ENCODE data around the gene MGRN1. TPM values are rescaled to one million over a fixed set of nuclear protein-coding genes. Genes with fewer than 3 reads are reported as not detected.
A peak's percentile ranks its signal among the peaks of the same experiment; 100 is the strongest.

Gene MGRN1
- total and polyA plus RNA-seq, 2 of the 13 experiments (the other 11 are each of a cell fraction or from before 2014, with no cell fraction given), result 11.9 to 12.6 TPM

DNA sequence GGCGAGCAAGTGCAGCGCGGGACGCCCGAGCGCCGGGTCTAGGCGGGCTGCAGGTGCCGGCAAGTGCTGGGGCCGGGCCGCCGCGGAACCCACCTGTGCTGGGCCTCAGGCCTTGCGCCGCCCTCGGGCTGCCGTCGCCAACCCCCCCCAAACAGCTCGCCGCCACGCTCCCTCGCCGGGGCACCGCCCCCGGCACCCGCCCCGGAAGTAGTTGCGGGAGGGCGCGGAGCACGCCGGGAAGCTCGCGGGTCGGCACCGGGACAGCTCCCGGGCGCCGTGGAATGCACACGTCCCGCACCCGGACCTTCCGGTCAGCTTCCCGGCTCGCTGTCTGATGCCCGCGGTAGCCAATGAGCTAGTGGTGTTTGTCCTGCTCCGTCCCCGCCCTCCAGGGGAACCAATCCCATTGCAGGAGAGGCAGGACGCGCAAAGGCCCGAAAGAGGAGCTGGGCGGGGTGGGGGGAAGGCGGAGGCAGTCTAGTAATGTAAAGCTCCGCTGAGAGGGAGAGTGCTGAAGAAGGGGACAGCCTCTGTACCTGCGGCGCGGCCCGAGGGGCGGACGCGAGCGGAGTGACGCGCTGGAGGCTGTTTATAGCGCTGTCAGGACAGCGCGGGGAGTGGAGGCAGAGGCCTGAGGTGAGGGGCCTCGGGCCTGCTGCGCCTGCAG lies 109.6 kb downstream of the MGRN1 start, which contains the start of the genes ANKS3 and DNAAF8 (continued):
- peak; percentile 79 for TF ChIP-seq ELF1 (CRISPR knock-in tag; IDR thresholded peaks at IDR 0.05)
- TF ChIP-seq NCOA5 (CRISPR knock-in tag; IDR thresholded peaks at IDR 0.05), result no peak
- 0 out of 2 replicates have a peak, but pooled peaks have one; percentile 0 for TF ChIP-seq ZNF350 (CRISPR knock-in tag; IDR thresholded peaks at IDR 0.05; ENCODE audit: borderline replicate concordance, low read depth)
- peak; percentile 69; the same call in 1 of the 2 replicates for TF ChIP-seq MTA1 (CRISPR knock-in tag; IDR thresholded peaks at IDR 0.05; ENCODE audit: borderline replicate concordance)
- TF ChIP-seq HNRNPLL (IDR thresholded peaks at IDR 0.05; ENCODE audit: low read depth, low read length, poor library complexity, severe bottlenecking), result peak; percentile 41
- TF ChIP-seq KDM1A (CRISPR knock-in tag; IDR thresholded peaks at IDR 0.05), result no peak
- peak; percentile 83 for TF ChIP-seq PHF8 (CRISPR knock-in tag; IDR thresholded peaks at IDR 0.05)
- TF ChIP-seq, protein P1, sequence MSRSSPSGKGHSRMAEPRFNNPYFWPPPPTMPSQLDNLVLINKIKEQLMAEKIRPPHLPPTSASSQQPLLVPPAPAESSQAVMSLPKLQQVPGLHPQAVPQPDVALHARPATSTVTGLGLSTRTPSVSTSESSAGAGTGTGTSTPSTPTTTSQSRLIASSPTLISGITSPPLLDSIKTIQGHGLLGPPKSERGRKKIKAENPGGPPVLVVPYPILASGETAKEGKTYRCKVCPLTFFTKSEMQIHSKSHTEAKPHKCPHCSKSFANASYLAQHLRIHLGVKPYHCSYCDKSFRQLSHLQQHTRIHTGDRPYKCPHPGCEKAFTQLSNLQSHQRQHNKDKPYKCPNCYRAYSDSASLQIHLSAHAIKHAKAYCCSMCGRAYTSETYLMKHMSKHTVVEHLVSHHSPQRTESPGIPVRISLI (CRISPR knock-in tag; IDR thresholded peaks at IDR 0.05; ENCODE audit: borderline replicate concordance), result no peak
- no peak for TF ChIP-seq CENPT (CRISPR knock-in tag; IDR thresholded peaks at IDR 0.05; ENCODE audit: low read depth)
- TF ChIP-seq, protein P2, sequence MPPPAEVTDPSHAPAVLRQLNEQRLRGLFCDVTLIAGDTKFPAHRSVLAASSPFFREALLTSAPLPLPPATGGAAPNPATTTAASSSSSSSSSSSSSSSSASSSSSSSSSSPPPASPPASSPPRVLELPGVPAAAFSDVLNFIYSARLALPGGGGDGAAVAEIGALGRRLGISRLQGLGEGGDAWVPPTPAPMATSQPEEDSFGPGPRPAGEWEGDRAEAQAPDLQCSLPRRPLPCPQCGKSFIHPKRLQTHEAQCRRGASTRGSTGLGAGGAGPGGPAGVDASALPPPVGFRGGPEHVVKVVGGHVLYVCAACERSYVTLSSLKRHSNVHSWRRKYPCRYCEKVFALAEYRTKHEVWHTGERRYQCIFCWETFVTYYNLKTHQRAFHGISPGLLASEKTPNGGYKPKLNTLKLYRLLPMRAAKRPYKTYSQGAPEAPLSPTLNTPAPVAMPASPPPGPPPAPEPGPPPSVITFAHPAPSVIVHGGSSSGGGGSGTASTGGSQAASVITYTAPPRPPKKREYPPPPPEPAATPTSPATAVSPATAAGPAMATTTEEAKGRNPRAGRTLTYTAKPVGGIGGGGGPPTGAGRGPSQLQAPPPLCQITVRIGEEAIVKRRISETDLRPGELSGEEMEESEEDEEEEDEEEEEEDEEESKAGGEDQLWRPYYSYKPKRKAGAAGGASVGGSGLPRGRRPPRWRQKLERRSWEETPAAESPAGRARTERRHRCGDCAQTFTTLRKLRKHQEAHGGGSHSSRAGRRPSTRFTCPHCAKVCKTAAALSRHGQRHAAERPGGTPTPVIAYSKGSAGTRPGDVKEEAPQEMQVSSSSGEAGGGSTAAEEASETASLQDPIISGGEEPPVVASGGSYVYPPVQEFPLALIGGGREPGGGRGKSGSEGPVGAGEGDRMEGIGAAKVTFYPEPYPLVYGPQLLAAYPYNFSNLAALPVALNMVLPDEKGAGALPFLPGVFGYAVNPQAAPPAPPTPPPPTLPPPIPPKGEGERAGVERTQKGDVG (CRISPR knock-in tag; IDR thresholded peaks at IDR 0.05; ENCODE audit: borderline replicate concordance), result no peak; the same call in 1 of the 2 replicates
- TF ChIP-seq ZBTB42 (CRISPR knock-in tag; IDR thresholded peaks at IDR 0.05), result no peak
- no peak for TF ChIP-seq NCOR1 (IDR thresholded peaks at IDR 0.05; ENCODE audit: borderline replicate concordance, low read length)
- TF ChIP-seq, protein P3, sequence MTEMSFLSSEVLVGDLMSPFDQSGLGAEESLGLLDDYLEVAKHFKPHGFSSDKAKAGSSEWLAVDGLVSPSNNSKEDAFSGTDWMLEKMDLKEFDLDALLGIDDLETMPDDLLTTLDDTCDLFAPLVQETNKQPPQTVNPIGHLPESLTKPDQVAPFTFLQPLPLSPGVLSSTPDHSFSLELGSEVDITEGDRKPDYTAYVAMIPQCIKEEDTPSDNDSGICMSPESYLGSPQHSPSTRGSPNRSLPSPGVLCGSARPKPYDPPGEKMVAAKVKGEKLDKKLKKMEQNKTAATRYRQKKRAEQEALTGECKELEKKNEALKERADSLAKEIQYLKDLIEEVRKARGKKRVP (CRISPR knock-in tag; IDR thresholded peaks at IDR 0.05), result peak in 1 of 2 experiments; percentile 52; a peak in 2 of 4 replicates
- TF ChIP-seq CEBPG (CRISPR knock-in tag; IDR thresholded peaks at IDR 0.05), result no peak
- 0 out of 2 replicates have a peak, but pooled peaks have one; percentile 62 for TF ChIP-seq RELA (CRISPR knock-in tag; IDR thresholded peaks at IDR 0.05)
- no peak for TF ChIP-seq ZNF484 (CRISPR knock-in tag; IDR thresholded peaks at IDR 0.05; ENCODE audit: borderline replicate concordance, low read depth)
- no peak for TF ChIP-seq HOXA7 (CRISPR knock-in tag; IDR thresholded peaks at IDR 0.05)
- TF ChIP-seq, protein P4, sequence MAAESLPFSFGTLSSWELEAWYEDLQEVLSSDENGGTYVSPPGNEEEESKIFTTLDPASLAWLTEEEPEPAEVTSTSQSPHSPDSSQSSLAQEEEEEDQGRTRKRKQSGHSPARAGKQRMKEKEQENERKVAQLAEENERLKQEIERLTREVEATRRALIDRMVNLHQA (CRISPR knock-in tag; IDR thresholded peaks at IDR 0.05), result no peak
- TF ChIP-seq, protein P5, sequence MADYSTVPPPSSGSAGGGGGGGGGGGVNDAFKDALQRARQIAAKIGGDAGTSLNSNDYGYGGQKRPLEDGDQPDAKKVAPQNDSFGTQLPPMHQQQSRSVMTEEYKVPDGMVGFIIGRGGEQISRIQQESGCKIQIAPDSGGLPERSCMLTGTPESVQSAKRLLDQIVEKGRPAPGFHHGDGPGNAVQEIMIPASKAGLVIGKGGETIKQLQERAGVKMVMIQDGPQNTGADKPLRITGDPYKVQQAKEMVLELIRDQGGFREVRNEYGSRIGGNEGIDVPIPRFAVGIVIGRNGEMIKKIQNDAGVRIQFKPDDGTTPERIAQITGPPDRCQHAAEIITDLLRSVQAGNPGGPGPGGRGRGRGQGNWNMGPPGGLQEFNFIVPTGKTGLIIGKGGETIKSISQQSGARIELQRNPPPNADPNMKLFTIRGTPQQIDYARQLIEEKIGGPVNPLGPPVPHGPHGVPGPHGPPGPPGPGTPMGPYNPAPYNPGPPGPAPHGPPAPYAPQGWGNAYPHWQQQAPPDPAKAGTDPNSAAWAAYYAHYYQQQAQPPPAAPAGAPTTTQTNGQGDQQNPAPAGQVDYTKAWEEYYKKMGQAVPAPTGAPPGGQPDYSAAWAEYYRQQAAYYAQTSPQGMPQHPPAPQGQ (CRISPR knock-in tag; IDR thresholded peaks at IDR 0.05; ENCODE audit: borderline replicate concordance), result no peak
- TF ChIP-seq MLLT10 (CRISPR knock-in tag; IDR thresholded peaks at IDR 0.05), result no peak
- TF ChIP-seq ZNF292 (CRISPR knock-in tag; IDR thresholded peaks at IDR 0.05; ENCODE audit: borderline replicate concordance, low read depth), result no peak
- TF ChIP-seq MED13 (CRISPR knock-in tag; IDR thresholded peaks at IDR 0.05), result 0 out of 2 replicates have a peak, but pooled peaks have one; percentile 27
- 0 out of 2 replicates have a peak, but pooled peaks have one; percentile 13 for TF ChIP-seq ZNF274 (CRISPR knock-in tag; IDR thresholded peaks at IDR 0.05)

All from HepG2 (cell line).